HepG2 (cell line): ENCODE measurements around the gene BRCA1. TPM values are rescaled to one million over a fixed set of nuclear protein-coding genes. Genes with fewer than 3 reads are reported as not detected.

Experiments
- ARNT2 ChIP-seq: sonication (generic); formaldehyde crosslinking; IDR thresholded peaks from 2 replicates; pipeline ENCODE4 v1.8.0; 2022; ENCODE audit warnings: mild to moderate bottlenecking, low read depth, missing genetic modification reagents, moderate library complexity
- EEA1 ChIP-seq: sonication (generic); formaldehyde crosslinking; IDR thresholded peaks from 2 replicates; pipeline ENCODE4 v1.5.1; 2020; ENCODE audit warnings: mild to moderate bottlenecking, missing genetic modification reagents, borderline replicate concordance
- KAT7 ChIP-seq: IDR thresholded peaks from 2 replicates; pipeline ENCODE4 v1.6.1; 2018; ENCODE audit warnings: borderline replicate concordance, missing compliant biosample characterization
- KLF13 ChIP-seq: sonication (generic); formaldehyde crosslinking; IDR thresholded peaks from 2 replicates; pipeline ENCODE4 v1.4.0; 2020; ENCODE audit warnings: mild to moderate bottlenecking, missing genetic modification reagents
- KLF6 ChIP-seq: IDR thresholded peaks from 2 replicates; pipeline ENCODE4 v1.8.0; 2016; ENCODE audit warnings: missing biosample characterization, missing genetic modification reagents
- MTF1 ChIP-seq: sonication (generic); formaldehyde crosslinking; IDR thresholded peaks from 2 replicates; pipeline ENCODE4 v1.5.0; 2020; ENCODE audit warnings: missing genetic modification reagents
- PHF21A ChIP-seq: sonication (generic); formaldehyde crosslinking; IDR thresholded peaks from 2 replicates; pipeline ENCODE4 v1.5.0; 2020; ENCODE audit warnings: mild to moderate bottlenecking, missing genetic modification reagents
- PITX1 ChIP-seq: sonication (generic); formaldehyde crosslinking; IDR thresholded peaks from 2 replicates; pipeline ENCODE4 v1.5.1; 2020; ENCODE audit warnings: mild to moderate bottlenecking, missing genetic modification reagents
- POLR2G ChIP-seq: fragments of 200-400 bp; formaldehyde crosslinking; IDR thresholded peaks from 2 replicates; pipeline ENCODE4 v1.6.1; 2018; ENCODE audit warnings: mild to moderate bottlenecking, low read depth, low read length, moderate library complexity
- RARG ChIP-seq: sonication (generic); formaldehyde crosslinking; IDR thresholded peaks from 2 replicates; pipeline ENCODE4 v1.4.0; 2020; ENCODE audit warnings: low read depth, mild to moderate bottlenecking, missing genetic modification reagents
- SATB2 ChIP-seq: sonication (generic); formaldehyde crosslinking; IDR thresholded peaks from 2 replicates; pipeline ENCODE4 v1.5.0; 2020; ENCODE audit warnings: missing genetic modification reagents
- STAG1 ChIP-seq: sonication (generic); formaldehyde crosslinking; IDR thresholded peaks from 2 replicates; pipeline ENCODE4 v1.4.0; 2020; ENCODE audit warnings: missing genetic modification reagents
- TARDBP ChIP-seq: sonication (generic); formaldehyde crosslinking; IDR thresholded peaks from 2 replicates; pipeline ENCODE4 v1.8.0; 2022; ENCODE audit warnings: mild to moderate bottlenecking, missing genetic modification reagents
- XRCC5 ChIP-seq: fragments of 200-400 bp; formaldehyde crosslinking; optimal IDR thresholded peaks from 2 replicates; pipeline ENCODE3; 2017; ENCODE audit warnings: mild to moderate bottlenecking, low read length
- ZC3H4 ChIP-seq: sonication (generic); formaldehyde crosslinking; IDR thresholded peaks from 2 replicates; pipeline ENCODE4 v1.4.0; 2020; ENCODE audit warnings: missing genetic modification reagents, borderline replicate concordance
- ZNF354B ChIP-seq: sonication (generic); formaldehyde crosslinking; IDR thresholded peaks from 2 replicates; pipeline ENCODE4 v1.8.0; 2022; ENCODE audit warnings: mild to moderate bottlenecking, missing genetic modification reagents
- ZNF709 ChIP-seq: sonication (generic); formaldehyde crosslinking; IDR thresholded peaks from 2 replicates; pipeline ENCODE4 v1.5.0; 2020; ENCODE audit warnings: mild to moderate bottlenecking, missing genetic modification reagents
- ZSCAN12 ChIP-seq: sonication (generic); formaldehyde crosslinking; IDR thresholded peaks from 2 replicates; pipeline ENCODE4 v1.9.0; 2021; ENCODE audit warnings: mild to moderate bottlenecking, missing genetic modification reagents
- polyA plus RNA-seq, 8 experiments: library from polyadenylated mRNA; depleted of rRNA in 3 of 8; stranded (reverse) in 7 of 8; unstranded in 1 of 8; fragments of >200 nt; fragmentation: Illumina TruSeq in 4 of 8; extraction: Trizol in 4 of 8; gene quantifications; 2 replicates each; pipeline versions ENCODE4 v1.2.1 to v1.2.3, GENCODE V29; 2011 to 2016; ENCODE audit warnings: low read depth in 4 of 8, missing spikeins in 1 of 8, mixed read lengths in 1 of 8; ENCODE audit not compliant: insufficient read depth in 1 of 8
- total RNA-seq, 5 experiments: library from RNA; depleted of rRNA; stranded (reverse); fragments of >200 nt; fragmentation: Illumina TruSeq; extraction: Trizol; gene quantifications; 2 replicates each; pipeline ENCODE4 v1.2.3, GENCODE V29; 2016; ENCODE audit warnings: low read depth in 1 of 5
- TF ChIP-seq, protein P1 (sequence below): sonication (generic); formaldehyde crosslinking; IDR thresholded peaks from 2 replicates; pipeline ENCODE4 v1.8.1; 2023; ENCODE audit warnings: mild to moderate bottlenecking, missing genetic modification reagents
- TF ChIP-seq, protein P2 (sequence below): sonication (generic); formaldehyde crosslinking; IDR thresholded peaks from 2 replicates; pipeline ENCODE4 v1.5.1; 2020; ENCODE audit warnings: missing genetic modification reagents, mild to moderate bottlenecking, borderline replicate concordance
- TF ChIP-seq, protein P3 (sequence below): sonication (generic); formaldehyde crosslinking; IDR thresholded peaks from 2 replicates; pipeline ENCODE4 v1.4.0; 2020; ENCODE audit warnings: low read depth, missing genetic modification reagents
- TF ChIP-seq, protein P4 (sequence below): IDR thresholded peaks from 2 replicates; pipeline ENCODE4 v1.6.1; 2018; ENCODE audit warnings: missing genetic modification reagents
- TF ChIP-seq, protein P5 (sequence below), 2 experiments: fragments of 450-650 bp in 1 of 2; sonication (generic) in 1 of 2; formaldehyde crosslinking; IDR thresholded peaks; 2 replicates each; pipeline versions ENCODE4 v1.5.0 to v1.8.0; 2020 to 2022; ENCODE audit warnings: mild to moderate bottlenecking in 1 of 2, missing genetic modification reagents in 1 of 2

Gene BRCA1
- total and polyA plus RNA-seq, 2 of the 13 experiments (the other 11 are each of a cell fraction or from before 2014, with no cell fraction given), result 13.3 to 37.5 TPM

DNA sequence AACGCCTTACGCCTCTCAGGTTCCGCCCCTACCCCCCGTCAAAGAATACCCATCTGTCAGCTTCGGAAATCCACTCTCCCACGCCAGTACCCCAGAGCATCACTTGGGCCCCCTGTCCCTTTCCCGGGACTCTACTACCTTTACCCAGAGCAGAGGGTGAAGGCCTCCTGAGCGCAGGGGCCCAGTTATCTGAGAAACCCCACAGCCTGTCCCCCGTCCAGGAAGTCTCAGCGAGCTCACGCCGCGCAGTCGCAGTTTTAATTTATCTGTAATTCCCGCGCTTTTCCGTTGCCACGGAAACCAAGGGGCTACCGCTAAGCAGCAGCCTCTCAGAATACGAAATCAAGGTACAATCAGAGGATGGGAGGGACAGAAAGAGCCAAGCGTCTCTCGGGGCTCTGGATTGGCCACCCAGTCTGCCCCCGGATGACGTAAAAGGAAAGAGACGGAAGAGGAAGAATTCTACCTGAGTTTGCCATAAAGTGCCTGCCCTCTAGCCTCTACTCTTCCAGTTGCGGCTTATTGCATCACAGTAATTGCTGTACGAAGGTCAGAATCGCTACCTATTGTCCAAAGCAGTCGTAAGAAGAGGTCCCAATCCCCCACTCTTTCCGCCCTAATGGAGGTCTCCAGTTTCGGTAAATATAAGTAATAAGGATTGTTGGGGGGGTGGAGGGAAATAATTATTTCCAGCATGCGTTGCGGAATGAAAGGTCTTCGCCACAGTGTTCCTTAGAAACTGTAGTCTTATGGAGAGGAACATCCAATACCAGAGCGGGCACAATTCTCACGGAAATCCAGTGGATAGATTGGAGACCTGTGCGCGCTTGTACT, at the start of gene BRCA1 (continued):
- TF ChIP-seq, protein P1, sequence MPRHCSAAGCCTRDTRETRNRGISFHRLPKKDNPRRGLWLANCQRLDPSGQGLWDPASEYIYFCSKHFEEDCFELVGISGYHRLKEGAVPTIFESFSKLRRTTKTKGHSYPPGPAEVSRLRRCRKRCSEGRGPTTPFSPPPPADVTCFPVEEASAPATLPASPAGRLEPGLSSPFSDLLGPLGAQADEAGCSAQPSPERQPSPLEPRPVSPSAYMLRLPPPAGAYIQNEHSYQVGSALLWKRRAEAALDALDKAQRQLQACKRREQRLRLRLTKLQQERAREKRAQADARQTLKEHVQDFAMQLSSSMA, result no peak
- TF ChIP-seq, protein P2, sequence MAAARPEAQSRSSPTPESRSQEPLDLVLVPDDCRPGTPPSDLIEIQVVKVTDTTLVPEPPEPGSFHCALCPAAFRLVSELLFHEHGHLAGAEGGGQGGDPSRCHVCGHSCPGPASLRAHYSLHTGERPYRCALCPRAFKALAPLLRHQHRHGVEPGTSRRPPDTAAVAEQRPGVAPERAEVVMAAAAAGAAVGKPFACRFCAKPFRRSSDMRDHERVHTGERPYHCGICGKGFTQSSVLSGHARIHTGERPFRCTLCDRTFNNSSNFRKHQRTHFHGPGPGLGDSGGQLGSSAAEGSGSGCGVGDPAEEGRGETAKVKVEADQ, result no peak; the same call in 1 of the 2 replicates
- TF ChIP-seq KLF6 (CRISPR knock-in tag) (peak; percentile 78; the same call in 1 of the 2 replicates), ZC3H4 (CRISPR knock-in tag) (no peak), POLR2G (peak; percentile 92), XRCC5 (peak; percentile 71), KAT7 (CRISPR knock-in tag) (peak; percentile 66; the same call in 1 of the 2 replicates), ZSCAN12 (CRISPR knock-in tag) (0 out of 2 replicates have a peak, but pooled peaks have one; percentile 62), SATB2 (0 out of 2 replicates have a peak, but pooled peaks have one; percentile 46), ZNF709 (CRISPR knock-in tag) (0 out of 2 replicates have a peak, but pooled peaks have one; percentile 50), MTF1 (CRISPR knock-in tag) (no peak), PHF21A (CRISPR knock-in tag) (peak; percentile 89), PITX1 (CRISPR knock-in tag) (peak; percentile 73; the same call in 1 of the 2 replicates), RARG (no peak), KLF13 (CRISPR knock-in tag) (no peak), ZNF354B (CRISPR knock-in tag) (no peak), STAG1 (no peak), ARNT2 (no peak), EEA1 (no peak), TARDBP (CRISPR knock-in tag) (peak; percentile 77)
- TF ChIP-seq, protein P3, sequence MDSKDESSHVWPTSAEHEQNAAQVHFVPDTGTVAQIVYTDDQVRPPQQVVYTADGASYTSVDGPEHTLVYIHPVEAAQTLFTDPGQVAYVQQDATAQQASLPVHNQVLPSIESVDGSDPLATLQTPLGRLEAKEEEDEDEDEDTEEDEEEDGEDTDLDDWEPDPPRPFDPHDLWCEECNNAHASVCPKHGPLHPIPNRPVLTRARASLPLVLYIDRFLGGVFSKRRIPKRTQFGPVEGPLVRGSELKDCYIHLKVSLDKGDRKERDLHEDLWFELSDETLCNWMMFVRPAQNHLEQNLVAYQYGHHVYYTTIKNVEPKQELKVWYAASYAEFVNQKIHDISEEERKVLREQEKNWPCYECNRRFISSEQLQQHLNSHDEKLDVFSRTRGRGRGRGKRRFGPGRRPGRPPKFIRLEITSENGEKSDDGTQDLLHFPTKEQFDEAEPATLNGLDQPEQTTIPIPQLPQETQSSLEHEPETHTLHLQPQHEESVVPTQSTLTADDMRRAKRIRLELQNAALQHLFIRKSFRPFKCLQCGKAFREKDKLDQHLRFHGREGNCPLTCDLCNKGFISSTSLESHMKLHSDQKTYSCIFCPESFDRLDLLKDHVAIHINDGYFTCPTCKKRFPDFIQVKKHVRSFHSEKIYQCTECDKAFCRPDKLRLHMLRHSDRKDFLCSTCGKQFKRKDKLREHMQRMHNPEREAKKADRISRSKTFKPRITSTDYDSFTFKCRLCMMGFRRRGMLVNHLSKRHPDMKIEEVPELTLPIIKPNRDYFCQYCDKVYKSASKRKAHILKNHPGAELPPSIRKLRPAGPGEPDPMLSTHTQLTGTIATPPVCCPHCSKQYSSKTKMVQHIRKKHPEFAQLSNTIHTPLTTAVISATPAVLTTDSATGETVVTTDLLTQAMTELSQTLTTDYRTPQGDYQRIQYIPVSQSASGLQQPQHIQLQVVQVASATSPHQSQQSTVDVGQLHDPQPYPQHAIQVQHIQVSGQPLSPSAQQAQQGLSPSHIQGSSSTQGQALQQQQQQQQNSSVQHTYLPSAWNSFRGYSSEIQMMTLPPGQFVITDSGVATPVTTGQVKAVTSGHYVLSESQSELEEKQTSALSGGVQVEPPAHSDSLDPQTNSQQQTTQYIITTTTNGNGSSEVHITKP (CRISPR knock-in tag), result no peak
- TF ChIP-seq, protein P4, sequence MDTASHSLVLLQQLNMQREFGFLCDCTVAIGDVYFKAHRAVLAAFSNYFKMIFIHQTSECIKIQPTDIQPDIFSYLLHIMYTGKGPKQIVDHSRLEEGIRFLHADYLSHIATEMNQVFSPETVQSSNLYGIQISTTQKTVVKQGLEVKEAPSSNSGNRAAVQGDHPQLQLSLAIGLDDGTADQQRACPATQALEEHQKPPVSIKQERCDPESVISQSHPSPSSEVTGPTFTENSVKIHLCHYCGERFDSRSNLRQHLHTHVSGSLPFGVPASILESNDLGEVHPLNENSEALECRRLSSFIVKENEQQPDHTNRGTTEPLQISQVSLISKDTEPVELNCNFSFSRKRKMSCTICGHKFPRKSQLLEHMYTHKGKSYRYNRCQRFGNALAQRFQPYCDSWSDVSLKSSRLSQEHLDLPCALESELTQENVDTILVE (CRISPR knock-in tag), result peak; percentile 64; the same call in 1 of the 2 replicates
- TF ChIP-seq, protein P5, sequence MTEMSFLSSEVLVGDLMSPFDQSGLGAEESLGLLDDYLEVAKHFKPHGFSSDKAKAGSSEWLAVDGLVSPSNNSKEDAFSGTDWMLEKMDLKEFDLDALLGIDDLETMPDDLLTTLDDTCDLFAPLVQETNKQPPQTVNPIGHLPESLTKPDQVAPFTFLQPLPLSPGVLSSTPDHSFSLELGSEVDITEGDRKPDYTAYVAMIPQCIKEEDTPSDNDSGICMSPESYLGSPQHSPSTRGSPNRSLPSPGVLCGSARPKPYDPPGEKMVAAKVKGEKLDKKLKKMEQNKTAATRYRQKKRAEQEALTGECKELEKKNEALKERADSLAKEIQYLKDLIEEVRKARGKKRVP (CRISPR knock-in tag; IDR thresholded peaks at IDR 0.05), result peak; percentile 82 to 99
